H1 (cell line): ENCODE data around the gene SLC5A2.
"Not testable (repeated sequence)": the region's sequence is repeated elsewhere in the genome, so short reads cannot be mapped to it uniquely, and the experiment has no call there.

Experiments used
- CEBPB ChIP-seq: IDR thresholded peaks from 2 replicates; pipeline ENCODE4 v1.6.1; 2012; ENCODE audit warnings: low read depth, low read length
- EGR1 ChIP-seq: IDR thresholded peaks from 2 replicates; pipeline ENCODE4 v1.6.1; 2011; ENCODE audit warnings: low read depth, low read length, borderline replicate concordance
- EP300 ChIP-seq, 2 experiments: IDR thresholded peaks; 1 replicate in 1 of 2; 2 replicates in 1 of 2; pipeline ENCODE4 v1.6.1; 2011 to 2012; ENCODE audit warnings: low read depth in 2 of 2, low read length in 2 of 2, mild to moderate bottlenecking in 2 of 2, borderline replicate concordance in 1 of 2, inconsistent platforms in 1 of 2, moderate library complexity in 1 of 2
- GABPA ChIP-seq: IDR thresholded peaks from 2 replicates; pipeline ENCODE4 v1.6.1; 2011; ENCODE audit warnings: mild to moderate bottlenecking, low read length, moderate library complexity, borderline replicate concordance; ENCODE audit not compliant: insufficient read depth
- PHF8 ChIP-seq: fragments of 200-600 bp; sonication (generic); conservative IDR thresholded peaks from 2 replicates; pipeline ENCODE4 v1.7.1; 2012; ENCODE audit warnings: low read depth, mild to moderate bottlenecking, inconsistent platforms, low read length, moderate library complexity
- POLR2A ChIP-seq, 2 experiments: IDR thresholded peaks; 1 replicate in 1 of 2; 2 replicates in 1 of 2; pipeline ENCODE4 v1.6.1; 2011; ENCODE audit warnings: low read depth in 2 of 2, low read length in 2 of 2, mild to moderate bottlenecking in 2 of 2; ENCODE audit errors: control extremely low read depth in 1 of 2
- SRF ChIP-seq: IDR thresholded peaks from 2 replicates; pipeline ENCODE4 v1.6.1; 2011; ENCODE audit warnings: mild to moderate bottlenecking, low read depth, low read length, moderate library complexity
- TAF1 ChIP-seq: IDR thresholded peaks from 2 replicates; pipeline ENCODE4 v1.6.1; 2011; ENCODE audit warnings: mild to moderate bottlenecking, low read depth, low read length
- ZNF274 ChIP-seq: IDR thresholded peaks from 2 replicates; pipeline ENCODE4 v1.7.0; 2012; ENCODE audit warnings: low read length, borderline replicate concordance; ENCODE audit errors: extremely low read depth
- TF ChIP-seq, protein P1 (sequence below): IDR thresholded peaks from 2 replicates; pipeline ENCODE4 v1.6.1; 2012; ENCODE audit warnings: inconsistent platforms
- TF ChIP-seq, protein P2 (sequence below), 3 experiments: IDR thresholded peaks; 1 replicate in 2 of 3; 2 replicates in 1 of 3; pipeline versions ENCODE4 v1.5.1 to v1.6.1; 2011; ENCODE audit warnings: low read length in 3 of 3, mild to moderate bottlenecking in 3 of 3, inconsistent platforms in 2 of 3, low read depth in 1 of 3, moderate library complexity in 1 of 3; ENCODE audit not compliant: insufficient read depth in 1 of 3; ENCODE audit errors: control extremely low read depth in 1 of 3
- TF ChIP-seq, protein P3 (sequence below): IDR thresholded peaks from 2 replicates; pipeline ENCODE4 v1.6.1; 2011; ENCODE audit warnings: low read length, improper control_type of control experiment

DNA sequence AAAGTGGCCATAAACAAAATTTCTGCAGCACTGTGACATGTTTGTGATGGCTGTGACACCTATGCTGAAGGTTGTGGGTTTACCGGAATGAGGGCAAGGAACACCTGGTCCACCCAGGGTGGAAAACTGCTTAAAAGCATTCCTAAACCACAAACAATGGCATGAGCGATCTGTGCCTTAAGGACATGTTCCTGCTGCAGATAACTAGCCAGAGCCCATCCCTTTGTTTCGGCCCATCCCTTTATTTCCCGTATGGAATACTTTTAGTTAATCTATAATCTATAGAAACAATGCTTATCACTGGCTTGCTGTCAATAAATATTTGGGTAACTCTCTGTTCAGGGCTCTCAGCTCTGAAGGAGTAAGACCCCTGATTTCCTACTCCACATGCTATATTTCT, 56.8 kb downstream of the SLC5A2 start:
- TF ChIP-seq GABPA; SRF; POLR2A (IDR thresholded peaks at IDR 0.05; ENCODE audit: control extremely low read depth in 1 of 2, low read depth in 2 of 2, low read length in 2 of 2); ZNF274; CEBPB; EP300 (IDR thresholded peaks at IDR 0.05; ENCODE audit: borderline replicate concordance in 1 of 2, low read depth in 2 of 2, low read length in 2 of 2); EGR1; TAF1; PHF8: not testable (repeated sequence)
- TF ChIP-seq, protein P1, sequence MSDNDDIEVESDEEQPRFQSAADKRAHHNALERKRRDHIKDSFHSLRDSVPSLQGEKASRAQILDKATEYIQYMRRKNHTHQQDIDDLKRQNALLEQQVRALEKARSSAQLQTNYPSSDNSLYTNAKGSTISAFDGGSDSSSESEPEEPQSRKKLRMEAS: not testable (repeated sequence)
- TF ChIP-seq, protein P2, sequence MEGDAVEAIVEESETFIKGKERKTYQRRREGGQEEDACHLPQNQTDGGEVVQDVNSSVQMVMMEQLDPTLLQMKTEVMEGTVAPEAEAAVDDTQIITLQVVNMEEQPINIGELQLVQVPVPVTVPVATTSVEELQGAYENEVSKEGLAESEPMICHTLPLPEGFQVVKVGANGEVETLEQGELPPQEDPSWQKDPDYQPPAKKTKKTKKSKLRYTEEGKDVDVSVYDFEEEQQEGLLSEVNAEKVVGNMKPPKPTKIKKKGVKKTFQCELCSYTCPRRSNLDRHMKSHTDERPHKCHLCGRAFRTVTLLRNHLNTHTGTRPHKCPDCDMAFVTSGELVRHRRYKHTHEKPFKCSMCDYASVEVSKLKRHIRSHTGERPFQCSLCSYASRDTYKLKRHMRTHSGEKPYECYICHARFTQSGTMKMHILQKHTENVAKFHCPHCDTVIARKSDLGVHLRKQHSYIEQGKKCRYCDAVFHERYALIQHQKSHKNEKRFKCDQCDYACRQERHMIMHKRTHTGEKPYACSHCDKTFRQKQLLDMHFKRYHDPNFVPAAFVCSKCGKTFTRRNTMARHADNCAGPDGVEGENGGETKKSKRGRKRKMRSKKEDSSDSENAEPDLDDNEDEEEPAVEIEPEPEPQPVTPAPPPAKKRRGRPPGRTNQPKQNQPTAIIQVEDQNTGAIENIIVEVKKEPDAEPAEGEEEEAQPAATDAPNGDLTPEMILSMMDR (IDR thresholded peaks at IDR 0.05; ENCODE audit: control extremely low read depth in 1 of 3, insufficient read depth in 1 of 3, low read depth in 1 of 3, low read length in 3 of 3): not testable (repeated sequence)
- TF ChIP-seq, protein P3, sequence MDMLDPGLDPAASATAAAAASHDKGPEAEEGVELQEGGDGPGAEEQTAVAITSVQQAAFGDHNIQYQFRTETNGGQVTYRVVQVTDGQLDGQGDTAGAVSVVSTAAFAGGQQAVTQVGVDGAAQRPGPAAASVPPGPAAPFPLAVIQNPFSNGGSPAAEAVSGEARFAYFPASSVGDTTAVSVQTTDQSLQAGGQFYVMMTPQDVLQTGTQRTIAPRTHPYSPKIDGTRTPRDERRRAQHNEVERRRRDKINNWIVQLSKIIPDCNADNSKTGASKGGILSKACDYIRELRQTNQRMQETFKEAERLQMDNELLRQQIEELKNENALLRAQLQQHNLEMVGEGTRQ: not testable (repeated sequence)
